GM21786 (cell line): ENCODE results near the gene PLVAP.

Source experiments
- ATAC-seq: cut with Tn5 transposase; IDR thresholded peaks from one replicate; pipeline ENCODE4 v1.9.1; 2021; ENCODE audit not compliant: unreplicated experiment

PLVAP gene

DNA sequence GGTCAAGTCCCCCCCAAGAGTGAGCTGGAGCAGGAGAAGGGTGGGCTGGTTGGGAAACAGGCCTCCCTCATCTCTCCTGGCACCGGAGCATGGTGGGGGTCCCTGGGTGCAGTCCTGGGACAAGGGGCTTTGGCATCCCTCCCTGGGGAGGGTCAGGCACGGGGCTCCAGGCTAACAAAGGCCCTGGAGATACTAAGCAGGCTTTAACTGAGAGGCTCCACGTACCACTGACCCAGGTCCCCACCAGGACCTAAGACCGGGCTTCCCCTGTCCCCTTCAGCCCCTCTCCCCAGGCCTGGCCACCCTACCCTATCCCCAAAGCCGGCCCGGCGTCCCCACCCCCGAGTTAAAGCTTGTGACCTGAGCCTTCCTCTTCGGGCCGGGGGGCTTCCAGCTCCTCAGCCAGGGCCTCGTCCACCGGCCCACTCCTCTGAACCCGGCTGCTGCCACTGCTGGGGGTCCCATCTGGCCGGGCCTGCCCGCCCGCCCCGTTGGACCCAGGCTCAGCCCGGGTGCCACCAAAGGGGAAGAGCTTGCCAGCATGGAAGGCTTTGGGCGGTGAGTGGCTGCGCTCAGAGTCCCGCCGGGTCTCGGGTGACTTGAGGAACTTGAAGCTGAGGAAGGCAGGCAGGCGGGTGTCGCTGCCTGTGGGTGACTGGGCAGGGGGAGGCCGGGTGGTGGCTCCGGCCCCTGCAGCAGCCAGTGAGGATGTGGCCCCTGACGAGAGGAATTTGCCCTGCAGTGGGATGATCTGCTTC is 52.6 kb downstream of the PLVAP start:
- ATAC-seq, result no peak

DNA sequence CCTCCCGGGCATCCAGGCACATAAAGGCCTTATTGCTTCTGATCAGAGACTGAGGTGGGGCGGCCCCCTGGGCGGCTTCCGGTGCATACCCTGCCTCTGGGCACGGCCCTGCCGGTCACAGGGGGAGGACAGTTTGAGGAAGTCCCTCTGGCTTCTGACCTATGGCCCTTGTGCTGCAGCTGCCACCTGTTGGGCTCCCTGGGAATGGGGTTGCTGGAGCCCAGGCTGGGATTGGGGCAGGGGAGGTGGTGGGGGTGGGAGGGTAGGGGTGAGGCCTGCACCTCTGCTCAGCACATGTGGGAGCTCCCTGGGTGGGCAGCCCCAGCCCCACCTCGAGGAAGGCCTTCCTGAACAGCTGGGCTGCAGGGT is 53.2 kb downstream of the PLVAP start:
- ATAC-seq, result no peak

DNA sequence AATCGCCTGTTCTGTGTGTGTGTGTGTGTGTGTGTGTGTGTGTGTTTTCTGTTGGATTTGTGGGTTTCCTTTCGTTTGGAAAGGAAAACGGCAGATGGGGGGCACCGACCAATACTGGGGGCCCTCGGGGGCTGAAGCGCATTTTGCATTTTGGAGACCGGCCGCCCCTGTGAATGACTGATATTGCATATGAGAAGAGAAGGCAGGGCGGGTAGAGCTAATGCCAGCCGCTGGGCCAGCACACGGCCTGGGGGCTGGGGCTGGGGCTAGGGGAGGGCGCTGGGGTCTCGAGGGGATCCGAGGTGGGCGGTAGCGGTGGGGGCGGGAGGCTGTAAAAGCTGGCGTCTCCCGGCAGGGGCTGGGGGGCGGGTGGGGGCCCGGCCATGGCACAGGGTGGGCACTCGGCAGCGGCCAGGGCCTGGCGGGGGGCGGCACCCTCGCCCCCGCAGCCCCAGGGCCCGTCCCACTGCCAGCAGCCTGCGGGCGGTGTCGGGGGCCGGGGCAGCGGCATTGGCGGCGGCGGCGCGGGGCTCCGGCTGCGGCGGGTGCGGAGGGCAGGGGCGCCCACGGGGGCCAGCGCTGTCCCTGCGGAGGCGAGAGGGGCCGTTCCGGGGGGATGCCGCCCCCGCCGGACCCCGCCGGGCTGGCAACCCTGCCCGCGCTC is 53.7 kb downstream of the PLVAP start:
- ATAC-seq, result no peak

DNA sequence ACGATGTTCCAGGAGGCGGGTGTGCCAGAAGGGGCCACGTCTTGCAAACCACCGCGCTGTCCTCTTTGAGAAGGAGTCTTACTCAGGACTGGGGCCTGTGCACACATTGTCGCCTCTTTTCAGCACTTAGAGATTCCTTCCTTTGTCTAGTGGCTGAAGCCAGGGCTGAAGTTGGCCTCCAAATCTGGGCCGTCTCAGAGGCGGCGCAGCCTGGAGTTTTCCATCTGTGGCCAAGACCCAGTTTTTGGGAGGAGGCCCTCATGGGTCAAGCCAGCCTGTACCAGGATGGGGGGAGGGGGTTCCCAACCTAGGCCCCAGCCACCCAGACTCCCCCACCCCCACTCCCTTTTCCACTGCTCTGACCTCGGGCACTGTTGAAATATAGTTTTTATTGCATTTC is 54.3 kb downstream of the PLVAP start:
- no peak for ATAC-seq

DNA sequence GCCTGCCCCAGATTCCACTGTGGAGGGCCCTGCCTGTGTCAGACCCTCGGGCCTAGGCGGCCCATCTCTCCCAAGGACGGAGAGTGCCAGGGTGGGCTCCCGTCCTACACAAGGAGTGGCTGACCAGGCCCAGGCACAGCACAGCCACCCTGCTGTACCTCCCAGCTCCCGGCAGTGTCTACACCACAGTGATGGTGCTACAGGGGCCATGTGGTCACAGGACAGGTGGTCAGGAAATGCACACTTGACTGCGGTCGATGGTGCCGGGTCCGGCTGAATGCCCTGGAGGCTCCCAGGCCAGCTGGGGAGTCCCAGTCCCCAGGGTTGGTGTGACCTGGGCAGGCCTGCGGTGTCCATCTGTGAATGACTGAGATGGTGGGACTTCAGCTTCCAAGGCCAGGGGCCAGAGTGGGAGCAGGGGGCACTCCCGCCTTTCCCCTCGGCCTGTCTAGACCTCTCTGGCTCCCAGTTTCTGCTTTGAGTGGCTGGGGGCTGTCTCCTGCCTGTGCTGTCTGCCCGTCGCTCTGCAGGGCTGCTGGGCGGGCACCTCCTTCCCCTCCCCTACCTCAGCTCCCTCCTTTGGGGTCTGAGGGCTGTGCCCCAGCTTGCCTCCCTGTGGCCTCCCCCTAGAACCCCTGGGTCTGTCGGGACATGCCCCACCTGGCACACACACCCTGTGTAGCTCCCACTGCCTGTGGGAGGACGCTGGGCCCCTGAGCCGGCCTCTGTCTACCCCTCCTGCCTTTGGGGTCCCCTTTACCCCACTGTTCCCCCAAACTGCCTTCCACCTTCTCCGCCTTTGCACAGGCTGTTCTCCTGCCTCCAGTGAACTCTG is 55.3 kb downstream of the PLVAP start:
- no peak for ATAC-seq

DNA sequence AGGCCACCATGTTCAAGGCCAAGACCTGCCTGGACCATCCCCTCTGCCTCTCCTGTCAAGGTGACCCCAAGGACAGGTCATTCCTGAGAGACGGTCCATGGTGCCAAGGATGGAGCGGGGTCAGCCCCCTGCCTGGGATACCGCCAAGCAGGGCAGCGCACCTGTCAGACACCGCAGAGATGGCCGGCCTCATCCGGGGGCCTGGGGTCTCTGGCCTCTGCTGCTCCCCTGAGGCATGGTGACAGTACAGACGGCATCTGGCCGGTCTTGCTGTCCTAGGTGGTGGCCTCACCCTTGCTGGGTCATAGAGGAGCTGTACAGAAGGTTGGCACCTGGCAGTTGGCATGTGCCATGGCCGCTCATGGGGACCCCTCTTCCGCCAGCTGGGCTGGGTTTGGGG is 56.7 kb downstream of the PLVAP start:
- no peak for ATAC-seq

DNA sequence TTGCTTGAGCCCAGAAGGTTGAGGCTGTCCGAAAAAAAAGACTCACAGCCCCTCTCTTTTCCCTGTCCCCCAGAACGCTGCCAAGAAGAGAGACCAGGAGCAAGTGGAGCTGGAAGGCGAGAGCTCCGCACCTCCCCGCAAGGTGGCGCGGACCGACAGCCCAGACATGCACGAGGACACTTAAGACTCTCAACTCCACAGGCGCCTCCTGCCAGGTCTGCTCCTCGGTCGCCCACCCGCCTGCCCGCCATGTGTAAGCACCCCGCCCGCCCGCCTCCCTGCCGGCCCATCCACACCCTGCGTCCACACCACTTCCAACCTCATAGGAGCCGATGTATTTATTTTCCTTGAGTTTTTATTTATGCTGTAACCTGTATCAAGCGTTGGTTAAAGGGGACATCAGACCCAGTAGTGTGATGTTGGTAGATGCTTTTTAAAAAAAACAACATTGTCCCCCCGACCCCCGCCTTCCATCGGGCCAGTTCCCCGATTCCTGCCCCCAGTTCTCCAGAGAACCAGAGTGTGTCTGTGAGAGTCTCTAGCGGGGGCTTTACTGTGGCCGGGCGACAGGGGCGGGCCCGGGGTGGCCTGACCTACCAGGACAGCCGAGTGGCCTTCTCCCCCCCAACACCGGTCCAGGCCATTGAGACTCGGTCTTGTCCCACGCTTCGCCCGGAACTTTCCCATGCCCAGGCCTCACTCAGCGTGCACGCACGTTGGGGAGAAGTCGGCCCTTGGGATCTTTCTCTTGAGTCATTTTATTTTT is 57.5 kb downstream of the PLVAP start:
- no peak for ATAC-seq

DNA sequence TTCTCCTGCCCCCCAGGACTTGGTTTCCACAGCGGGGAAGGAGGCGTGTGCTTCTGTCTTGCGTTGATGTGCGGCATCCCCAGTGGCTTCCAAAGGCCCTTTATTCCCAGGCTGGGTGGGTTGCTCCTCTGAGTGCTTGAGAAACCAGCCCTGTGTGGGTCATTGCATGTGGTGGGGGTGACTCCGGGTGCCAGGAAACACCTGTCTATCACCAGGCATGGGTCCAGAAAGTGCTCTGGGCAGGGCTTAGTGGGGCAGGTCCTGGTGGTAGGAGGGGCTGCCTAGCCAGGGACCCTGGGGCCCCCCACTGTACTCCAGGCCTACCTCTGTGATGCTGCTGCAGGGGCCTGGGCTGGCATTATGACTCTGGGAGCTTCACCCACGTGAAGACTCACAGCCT is 58.2 kb downstream of the PLVAP start:
- no peak for ATAC-seq

DNA sequence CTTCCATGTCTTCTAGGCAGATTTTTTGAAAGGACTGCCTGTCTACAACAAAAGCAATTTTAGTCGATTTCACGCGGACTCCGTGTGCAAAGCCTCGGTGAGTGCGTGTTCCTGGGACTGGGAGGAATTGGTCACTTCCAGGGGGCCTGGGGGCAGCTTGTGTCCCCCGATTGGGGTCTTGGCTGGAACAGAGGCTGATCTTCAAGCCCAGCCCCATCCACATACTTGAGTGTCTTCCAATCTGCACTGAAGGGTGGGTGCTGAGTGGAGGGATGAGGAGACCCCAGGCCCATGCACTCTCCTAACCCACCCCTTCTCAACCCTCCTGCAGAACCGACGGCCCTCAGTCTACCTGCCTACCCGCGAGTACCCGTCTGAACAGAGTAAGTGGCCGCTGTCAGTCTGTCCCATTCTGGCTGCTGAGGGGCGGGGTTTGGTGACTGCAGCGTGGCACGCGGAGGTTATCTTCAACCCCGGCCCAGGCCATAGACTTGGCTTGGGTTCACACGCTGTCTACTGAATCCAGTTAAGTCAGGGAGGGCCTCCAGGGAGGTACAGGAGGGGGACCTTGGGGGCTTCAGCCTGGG is 63.0 kb downstream of the PLVAP start:
- ATAC-seq, result no peak

DNA sequence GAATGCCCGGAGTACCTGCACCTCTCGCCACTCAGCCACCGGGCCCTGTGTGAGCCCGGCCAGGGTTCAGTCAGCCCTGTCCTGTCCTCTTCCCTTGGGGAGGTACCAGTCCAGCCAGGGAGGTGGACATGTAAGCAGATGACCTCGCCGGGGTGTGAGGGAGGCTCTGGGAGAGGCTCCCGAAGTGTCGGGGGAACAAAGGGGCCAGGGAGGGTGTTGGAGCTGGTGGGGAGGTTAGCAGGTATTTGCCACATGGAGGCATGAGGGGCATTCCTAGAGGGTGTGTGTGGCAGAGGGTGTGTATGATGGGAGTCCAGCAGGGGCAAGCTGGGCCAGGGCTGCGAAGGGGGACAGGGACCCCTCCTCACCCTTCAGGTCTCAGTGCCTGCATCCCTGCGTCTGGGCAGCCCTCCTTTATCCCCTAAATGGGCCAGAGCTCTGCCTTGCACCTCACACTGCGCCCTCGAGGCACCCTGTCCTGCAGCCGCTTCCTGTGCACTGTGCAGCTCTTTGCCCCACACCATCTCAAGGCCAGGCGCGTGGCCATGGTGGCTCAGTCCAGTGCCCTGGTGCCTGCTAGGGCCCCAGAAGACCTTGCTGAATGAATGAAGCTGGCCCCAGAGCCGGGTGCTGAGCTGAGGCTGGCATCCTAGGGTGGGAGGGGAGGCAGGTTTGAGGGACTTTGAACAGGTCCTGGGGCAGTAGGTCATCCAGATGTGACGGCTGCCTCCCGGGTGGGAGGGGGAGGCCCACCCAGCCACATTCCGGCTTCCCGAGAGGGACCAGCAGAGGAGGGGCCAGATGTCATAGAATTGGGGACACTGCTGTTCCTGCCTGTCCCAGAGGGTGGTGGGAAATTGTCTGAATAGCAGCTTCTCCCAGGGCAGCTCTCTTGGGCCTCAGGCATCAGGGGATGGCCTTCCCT is 64.7 kb downstream of the PLVAP start:
- no peak for ATAC-seq

DNA sequence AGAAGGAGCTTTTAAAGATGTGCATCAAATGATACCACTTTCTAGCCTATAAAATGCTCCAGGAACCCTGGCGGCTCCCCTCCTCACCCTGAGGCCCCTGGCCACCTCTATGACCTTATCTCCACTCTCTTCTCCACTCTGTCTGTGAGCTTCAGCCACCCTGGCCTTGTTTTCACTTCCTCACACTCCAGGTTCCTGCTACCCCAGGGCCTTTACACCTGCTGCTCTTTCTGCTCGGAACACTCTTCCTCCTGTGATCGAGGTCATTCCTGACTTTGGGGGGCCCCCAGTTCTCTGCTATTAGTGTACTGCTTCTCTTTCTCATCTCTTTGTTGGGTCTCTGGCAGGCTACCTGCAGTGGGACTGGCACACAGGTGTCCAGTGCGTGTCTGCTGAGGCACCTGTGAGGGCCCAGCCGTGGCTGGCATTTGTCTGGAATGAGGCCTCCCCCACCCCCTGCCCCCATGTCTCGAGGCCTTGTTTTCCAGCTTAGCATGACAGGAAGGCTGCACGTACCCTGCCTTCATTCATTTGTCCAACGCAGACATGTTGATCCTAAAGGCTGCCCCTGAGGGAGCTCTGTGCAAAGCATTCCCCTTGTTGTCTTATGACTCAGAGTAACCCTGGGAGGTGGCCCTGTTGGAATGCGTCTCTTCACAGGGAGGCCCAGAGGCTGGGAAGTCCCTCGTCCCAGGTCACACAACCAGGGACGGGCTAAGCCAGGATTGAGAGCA is 65.5 kb downstream of the PLVAP start:
- no peak for ATAC-seq

DNA sequence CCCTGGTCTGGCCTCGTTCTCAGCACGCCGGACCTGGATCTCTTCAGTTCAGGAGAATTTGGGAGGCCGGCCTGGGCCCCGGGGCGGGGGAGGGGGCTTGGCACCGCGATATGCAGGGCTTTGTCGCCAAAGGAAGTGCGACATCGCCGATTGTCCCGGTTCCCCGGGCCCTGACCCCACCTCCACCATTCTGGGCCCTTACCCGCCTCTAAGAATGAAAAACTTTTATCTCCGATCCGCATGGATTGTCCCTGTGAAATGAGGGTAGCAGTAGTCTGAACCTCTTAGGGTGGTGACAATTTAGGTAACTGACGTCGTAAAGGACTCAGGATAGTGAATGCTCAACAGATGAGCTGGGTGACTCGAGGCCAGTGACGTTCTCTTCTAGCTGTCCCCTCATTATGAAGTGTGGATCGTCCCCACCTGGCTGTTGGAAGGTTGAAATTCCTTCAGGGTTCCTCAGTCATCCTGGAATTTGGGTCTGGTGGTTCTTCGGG is 67.1 kb downstream of the PLVAP start:
- ATAC-seq, result no peak

DNA sequence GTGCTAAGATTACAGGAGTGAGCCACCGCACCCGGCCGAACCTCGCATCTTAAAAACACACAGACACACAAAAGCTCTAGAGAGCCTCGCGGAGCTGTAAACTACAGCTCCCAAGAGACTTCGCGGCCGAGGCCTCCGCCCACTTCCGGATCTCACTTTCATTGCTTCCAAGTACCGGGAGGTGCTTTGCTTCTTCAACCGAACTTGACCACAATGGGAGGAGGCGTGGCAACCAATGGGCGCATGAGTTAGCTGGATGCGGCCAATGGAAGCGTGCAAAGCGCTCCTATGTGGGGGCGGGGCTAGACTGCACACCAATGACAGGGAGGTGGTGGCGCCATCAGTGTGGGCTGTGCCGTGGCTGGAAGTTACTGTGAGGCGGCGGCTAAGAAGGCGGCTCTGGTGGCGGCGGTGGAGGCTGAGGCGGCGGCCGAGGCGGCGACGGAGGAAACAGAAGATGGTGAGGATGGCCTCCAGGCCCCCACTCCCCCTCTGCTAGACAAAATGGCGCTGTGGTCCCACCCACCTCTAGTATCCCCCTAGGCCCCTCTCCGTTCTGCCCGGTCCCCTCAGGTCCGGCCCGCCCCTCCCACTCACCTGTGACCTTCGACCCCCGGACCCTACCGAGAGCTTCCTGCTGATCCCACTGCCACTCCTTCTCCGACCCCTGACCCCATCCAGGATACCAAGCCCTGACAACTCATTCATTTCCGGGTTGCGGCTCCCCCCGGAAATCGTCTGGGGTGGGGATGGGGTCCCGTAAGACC is 67.8 kb downstream of the PLVAP start, which contains the start of gene DDA1:
Gene DDA1 (plus strand): TSS at position 366 of the 767 bp plus-strand sequence. CDS start 92 bp downstream, at position 458.
- peak; percentile 63 for ATAC-seq

DNA sequence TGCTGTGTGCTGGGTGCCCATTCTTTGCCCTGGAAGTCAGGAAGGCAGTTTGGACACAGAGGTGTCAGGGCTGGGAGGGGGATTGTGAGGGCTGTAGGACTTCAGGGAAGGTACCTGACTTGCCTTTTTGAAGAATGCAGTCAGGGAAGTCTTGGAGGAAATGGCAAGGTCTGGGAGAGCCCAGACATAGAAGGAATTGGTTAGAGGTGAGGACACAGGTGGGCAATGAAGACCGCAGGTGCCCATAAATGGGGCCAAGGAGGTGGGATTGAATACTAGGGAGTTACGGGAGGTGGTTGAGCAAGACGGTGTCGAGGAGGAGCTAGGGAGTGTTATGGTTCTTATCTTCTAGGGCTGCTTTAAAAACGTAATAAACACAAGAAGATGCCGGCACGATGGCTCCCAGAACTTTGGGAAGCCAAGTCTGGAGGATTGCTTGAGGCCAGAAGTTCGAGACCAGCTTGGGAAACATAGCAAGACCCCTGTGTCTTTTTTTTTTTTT is 69.2 kb downstream of the PLVAP start:
- ATAC-seq, result no peak

DNA sequence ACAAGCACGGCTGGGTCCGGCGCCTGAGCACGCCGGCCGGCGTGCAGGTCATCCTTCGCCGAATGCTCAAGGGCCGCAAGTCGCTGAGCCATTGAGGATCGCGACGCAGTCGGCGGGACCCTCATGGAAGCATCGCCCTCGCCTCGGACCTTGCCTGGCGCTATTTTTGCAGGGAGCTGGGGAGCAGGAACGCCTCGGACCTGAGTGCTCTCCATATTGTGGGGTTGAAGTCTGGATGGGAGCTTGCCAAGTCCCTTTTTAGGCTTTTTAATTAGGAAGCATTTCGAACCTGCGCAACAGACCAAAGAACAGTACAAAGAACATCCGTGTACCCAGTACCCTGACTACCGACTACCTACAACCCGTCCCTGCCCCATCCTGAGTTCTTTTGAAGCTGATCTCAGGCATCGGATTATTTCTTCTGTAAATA is 70.8 kb downstream of the PLVAP start:
- no peak for ATAC-seq

DNA sequence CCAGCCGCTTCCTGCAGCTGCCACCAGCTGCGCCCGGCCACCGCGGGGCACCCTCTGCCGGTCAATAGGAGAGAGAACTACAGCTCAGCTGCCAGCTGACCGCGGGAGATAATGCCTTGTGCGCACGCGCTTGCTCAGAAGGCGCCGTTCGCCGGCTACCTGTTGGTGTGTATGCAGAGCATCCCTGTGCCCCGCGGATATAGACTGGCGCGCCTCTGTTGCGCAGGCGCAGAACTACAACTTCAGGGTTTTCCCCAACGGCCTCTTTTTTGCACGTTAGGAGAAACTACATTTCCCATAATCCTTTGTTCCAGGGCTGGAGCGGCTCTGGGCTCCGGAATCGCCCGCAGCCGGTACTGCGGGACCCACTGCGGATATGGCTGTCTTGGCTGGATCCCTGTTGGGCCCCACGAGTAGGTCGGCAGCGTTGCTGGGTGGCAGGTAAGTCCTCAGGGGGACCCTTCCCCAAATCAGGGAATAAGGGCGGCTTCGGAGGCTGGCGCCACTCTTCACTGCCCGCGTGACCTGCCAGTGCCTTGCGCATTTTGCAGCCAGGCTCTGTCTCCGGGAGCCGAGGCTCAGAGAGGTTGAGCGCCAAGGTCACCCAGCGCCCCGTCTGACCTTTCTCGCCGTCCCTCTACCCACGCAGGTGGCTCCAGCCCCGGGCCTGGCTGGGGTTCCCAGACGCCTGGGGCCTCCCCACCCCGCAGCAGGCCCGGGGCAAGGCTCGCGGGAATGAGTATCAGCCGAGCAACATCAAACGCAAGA is 71.4 kb downstream of the PLVAP start, which contains the start of gene MRPL34:
Gene MRPL34 (plus strand): TSS at position 356 of the 768 bp plus-strand sequence. CDS start 21 bp downstream, at position 377.
- peak; percentile 69 for ATAC-seq

DNA sequence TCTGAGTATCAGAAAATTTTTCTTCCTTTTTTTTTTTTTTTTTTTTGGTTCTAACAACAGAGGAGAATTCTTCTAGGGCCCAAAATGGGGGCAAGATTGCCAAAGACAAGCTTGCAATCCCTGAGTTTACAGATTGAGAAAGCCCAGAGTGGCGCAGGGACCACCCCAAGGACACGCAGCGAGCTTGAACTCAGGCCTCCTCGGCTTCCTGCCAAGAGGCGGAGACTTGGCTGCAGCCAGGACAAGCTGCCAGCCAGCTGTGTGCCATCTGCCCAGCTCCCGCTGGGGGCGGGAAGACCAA is 72.0 kb downstream of the PLVAP start:
- ATAC-seq, result no peak
